Islet of Langerhans (tissue), 1 donor: ENCODE measurements around the gene ZNF561.
"Not testable (repeated sequence)": the region's sequence is repeated elsewhere in the genome, so short reads cannot be mapped to it uniquely, and the experiment has no call there.

Experiments
- FAIRE-seq: peaks from one replicate; lab custom pipeline; 2011; peaks lifted over from hg19 to GRCh38; lab: Jason Lieb, UNC

Gene ZNF561

DNA sequence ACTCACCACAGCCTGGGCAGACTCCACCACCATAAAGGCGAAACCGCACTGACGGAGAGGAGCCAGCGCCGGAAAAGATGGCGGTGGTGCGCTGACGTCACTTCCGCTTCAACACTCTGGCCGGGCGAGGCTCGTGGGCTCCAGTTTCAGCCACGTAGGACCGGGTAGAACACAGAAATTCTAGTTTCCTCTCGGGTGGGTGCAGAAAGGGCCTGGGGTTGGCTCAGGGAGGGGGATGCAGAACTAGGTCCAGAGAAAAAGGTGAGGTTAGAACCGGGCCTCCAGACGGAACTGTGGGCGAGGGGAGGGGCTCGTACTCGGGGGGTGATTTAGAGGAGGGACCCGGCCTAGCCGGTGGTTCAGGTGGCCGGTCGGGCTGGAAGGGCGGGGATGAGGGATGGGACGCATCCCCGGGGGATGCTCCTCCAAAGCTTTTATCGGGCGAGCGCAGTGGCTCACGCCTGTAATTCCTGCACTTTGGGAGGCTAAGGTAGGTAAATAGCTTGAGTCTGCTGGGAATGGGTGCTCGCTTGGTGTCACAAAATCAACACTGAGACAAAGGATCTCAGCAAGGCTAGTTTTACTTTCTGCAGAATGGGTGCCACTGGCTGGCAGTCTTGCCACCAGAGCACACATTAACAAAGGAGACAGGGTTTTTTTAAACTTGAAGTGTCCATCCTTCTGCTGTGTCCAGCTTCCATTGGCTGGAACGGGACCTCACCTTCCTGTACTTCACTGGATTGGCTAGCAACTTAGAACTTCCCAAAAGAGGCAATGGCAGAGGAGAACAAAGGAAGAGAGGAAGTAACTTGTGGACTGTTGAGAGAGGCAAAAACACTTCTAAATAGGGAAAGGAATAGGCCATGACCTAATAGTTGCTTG lies at the start of gene ZNF561:
ZNF561 (minus strand) TSS at position 77 of the 882 bp plus-strand sequence. CDS start 1,776 bp downstream, outside the sequence.
- no peak for FAIRE-seq

DNA sequence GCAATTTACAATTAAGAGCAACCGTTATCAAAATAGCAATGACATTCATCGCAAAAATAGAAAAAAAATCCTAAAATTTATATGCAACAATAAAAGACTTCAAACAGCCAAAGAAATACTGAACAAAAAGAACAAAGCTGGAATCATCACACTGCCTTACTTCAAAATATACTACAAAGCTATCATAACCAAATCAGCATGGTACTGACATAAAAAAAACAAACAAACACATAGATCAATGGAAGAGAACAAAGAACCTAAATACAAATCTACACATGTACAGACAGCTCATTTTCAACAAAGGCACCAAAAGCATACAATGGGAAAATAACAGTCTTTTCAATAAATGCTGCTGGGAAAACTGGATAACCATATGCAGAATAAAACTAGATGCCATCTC lies 47.5 kb upstream of the ZNF561 start:
- no peak for FAIRE-seq

DNA sequence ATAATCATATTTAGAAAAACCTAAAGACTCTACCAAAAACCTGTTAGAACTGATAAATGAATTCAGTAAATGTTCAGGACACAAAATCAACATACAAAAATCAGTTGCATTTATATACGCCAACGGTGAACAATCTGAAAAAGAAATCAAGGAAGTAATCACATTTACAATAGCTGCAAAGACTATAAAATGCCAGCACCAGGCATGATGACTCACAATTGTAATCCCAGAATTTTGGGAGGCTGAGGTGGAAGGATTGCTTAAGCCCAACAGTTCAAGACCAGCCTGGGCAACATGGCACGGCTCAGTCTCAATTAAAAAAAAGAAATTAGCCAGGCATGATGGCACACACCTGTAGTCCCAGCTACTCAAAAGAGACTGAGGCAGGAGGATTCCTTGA lies 46.9 kb upstream of the ZNF561 start:
- no peak for FAIRE-seq

DNA sequence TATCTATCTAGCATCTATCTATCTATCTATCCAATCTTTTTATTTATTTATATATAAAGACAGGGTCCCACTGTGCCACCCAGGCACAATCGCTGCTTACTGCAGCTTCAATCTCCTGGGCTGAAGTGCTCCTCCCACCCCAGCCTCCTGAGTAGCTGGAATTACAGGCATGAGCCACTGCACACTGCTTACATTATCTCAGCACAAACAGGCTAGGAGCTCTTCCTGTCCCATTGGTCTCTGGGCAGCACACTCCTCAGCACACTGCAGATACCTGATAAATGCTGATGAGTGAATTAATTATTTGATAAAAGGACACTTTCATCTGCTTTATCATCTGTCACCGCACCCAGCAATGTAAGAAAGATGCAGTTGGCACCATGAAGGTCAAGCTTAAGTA lies 37.7 kb upstream of the ZNF561 start:
- no peak for FAIRE-seq

DNA sequence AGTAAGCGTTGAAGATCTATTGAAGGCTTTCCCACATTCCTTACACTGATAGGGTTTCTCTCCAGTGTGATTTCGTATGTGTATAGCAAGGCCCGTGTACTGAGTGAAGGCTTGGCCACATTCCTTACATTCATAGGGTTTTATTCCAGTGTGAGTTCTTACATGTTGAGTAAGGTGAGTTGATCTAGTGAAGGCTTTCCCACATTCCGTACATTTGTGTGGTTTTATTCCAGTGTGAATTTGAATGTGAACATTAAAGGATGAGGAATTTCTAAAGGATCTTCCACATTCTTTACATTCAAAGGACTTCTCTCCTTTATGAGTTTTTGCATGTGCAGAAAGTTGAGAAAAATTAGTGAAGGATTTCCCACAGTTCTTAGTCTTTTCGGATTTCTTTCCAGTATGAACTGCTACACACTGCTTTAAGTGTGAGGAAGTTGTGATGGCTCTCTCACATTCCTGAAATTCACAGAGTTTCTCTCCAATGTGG lies 32.1 kb upstream of the ZNF561 start:
- FAIRE-seq: not testable (repeated sequence)

DNA sequence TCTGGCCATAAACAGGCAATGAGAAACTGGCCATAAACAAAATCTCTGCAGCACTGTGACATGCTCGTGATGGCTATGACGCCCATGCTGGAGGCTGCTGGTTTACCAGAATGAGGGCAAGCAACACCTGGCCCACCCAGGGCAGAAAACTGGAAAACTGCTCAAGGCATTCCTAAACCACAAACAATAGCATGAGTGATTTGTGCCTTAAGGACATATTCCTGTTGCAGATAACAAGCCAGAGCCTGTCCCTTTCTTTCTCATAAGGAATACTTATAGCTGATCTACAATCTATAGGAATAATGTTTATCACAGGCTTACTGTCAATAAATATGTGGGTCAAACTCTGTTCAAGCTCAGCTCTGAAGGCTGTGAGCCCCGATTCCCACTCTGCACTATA lies 30.4 kb upstream of the ZNF561 start:
- FAIRE-seq: not testable (repeated sequence)

DNA sequence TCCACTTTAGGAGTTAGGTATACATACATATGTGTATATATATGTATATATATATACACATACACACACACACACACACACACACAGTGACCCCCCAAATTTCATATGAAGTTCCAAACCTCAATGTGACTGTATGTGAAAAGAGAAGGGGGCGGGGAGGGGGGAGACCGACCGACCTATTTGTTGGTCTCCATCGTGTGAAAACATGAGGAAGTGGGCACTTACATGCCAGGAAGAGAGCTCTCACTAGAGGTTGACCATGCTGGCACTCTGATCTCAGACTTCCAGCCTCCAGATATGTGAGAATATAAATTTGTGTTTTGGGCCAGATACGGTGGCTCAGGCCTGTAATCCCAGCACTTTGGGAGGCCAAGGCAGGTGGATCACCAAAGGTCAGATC lies 29.3 kb upstream of the ZNF561 start:
- FAIRE-seq: no peak

DNA sequence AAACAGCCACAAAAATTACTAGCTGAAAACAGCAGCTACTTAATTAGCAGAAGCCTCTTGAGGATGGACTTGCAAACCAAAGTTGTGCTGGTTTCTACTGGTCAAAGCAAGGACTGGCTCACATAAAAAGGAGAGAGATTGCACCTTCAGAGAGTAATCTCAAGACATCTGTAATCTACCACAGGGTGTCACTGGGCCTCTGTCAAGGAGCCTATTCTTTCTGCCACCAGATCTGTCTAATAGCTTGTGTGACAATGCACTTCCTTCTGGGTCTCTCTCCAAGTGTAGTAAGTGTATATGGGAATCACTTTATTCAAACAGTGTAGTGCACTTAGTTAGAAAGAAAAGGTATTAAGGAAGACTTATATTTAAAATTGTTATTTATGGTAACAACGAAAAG lies 24.4 kb upstream of the ZNF561 start:
- no peak for FAIRE-seq

DNA sequence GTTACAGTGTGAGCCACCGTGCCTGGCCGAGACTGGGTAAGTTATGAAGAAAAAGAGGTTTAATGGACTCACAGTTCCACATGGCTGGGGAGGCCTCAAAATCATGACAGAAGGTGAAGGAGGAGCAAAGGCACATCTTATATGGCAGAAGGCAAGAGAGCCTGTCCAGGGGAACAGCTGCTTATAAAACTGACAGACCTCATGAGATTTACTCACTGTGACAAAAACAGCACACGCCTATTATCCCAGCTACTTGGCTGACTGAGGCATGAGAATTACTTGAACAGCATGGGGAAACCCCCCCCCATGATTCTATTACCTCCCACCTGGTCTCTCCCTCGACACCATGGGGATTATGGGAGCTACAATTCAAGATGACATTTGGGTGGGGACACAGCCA lies 23.4 kb upstream of the ZNF561 start:
- FAIRE-seq: no peak

DNA sequence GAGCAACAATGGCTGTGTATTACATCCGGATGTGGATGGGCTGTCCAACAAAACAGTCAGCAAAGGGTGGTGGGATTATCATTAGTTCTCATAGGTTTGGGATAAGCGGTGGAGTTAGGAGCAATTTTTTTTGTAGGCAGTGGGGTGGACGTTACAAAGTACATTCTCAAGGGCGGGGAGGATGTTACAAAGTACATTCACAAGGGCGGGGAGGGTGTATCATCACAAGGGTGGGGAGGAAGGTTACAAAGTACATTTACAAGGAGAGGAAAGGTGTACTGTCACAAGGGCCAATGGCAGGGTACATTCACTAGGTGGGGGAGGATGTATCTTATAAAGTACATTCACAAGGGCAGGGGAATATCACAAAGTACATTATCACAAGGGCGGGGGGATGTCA lies 20.8 kb upstream of the ZNF561 start:
- FAIRE-seq: no peak

DNA sequence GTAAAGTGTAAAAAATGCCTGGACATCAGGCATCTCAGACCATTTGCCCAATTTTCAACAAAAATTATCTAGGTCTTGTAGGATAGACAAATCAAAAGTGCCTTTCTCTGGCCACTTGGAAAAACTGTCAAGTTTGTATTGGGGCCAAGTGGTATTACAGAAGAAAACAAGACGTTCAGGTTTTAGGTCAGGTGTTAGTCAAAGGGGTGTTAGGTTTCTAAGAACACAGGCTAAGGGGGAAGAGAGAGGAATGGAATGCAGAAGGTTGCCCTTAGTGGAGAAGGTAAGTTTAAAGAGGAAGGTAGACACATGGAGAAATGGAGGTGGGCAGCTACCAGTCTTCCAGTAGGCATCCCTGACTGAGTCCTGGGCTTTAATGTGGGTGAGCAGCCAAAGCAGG lies 19.9 kb upstream of the ZNF561 start:
- no peak for FAIRE-seq

DNA sequence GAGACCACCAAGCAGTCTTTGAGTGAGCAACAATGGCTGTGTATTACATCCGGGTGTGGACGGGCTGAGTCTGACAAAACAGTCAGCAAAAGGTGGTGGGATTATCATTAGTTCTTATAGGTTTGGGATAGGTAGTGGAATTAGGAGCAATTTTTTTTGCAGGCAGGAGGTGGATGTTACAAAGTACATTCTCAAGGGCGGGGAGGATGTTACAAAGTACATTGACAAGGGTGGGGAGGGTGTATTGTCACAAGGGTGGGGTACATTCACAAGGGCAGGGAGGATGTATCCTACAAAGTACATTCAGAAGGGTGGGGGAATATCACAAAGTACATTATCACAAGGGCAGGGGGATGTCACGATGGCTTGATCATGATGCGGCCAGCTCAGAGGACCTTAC lies 15.0 kb upstream of the ZNF561 start:
- no peak for FAIRE-seq

DNA sequence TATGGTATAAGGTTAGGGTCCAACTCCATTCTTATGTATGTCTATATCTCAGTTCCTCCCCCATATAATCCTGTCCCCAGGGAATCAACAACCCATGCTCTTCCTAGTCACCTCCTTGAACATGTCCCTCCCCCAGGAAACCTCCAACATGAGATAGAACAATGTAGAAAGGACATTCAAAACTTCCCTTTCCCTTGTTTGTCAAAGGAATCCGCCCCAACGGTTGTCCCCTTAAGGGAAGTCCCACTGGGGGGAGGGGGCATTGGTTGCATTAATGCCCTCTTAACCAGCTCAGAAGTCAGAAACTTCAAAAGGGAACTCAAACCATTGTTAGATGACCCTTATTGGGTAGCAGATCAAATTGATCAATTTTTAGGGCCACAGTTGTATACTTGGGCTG lies 6.8 kb upstream of the ZNF561 start:
- FAIRE-seq: no peak

DNA sequence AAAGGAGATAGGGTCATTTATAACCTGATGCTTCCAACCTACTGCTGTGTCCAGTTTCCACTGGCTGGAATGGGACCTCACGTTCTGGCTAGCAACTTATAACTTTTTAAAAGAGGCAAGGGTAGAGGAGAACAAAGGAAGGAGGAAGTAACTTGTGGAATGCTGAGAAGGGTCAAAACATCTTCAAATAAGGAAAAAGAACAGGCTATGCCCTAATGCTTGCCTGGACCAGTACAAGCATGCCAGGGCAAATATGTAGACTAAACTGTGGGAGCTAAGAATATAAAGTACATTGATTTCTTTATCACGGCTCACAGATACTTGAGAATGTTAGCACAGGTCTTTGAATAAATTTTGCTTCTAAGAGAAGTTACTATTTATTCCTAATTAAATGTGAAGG lies 1.5 kb upstream of the ZNF561 start:
- FAIRE-seq: no peak

DNA sequence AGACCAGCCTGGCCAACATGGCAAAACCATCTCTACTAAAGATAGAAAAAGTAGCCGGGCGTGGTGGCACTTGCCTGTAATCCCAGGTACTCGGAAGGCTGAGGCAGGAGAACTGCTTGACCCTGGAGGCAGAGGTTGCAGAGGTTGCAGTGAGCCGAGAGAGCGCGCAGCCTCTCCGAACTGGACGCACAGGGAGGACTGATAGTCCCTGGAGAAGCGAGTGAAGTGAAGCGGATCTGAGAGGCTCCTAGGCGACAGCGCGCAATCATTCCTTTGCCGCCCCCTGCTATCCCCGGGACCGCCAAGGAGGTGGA lies 233 bp downstream of the ZNF561 start:
- no peak for FAIRE-seq

DNA sequence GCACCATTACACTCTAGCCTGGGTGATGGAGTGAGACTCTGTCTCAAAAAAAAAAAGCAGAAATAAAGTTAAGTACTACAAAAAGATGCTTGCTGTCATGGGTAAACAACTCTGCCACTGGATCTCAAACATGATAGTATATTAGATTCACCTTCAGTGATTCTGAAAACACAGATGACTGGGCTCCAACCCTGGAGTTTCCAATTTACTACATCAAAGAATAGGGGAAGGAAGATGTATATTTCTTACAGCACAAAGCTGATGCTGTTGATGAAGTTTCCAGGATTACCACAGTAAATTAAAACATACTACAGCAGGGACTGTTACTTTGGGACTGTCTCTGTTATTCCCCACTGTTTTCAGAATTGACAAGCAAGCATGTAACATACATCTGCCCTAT lies 5.2 kb downstream of the ZNF561 start:
- FAIRE-seq: no peak

DNA sequence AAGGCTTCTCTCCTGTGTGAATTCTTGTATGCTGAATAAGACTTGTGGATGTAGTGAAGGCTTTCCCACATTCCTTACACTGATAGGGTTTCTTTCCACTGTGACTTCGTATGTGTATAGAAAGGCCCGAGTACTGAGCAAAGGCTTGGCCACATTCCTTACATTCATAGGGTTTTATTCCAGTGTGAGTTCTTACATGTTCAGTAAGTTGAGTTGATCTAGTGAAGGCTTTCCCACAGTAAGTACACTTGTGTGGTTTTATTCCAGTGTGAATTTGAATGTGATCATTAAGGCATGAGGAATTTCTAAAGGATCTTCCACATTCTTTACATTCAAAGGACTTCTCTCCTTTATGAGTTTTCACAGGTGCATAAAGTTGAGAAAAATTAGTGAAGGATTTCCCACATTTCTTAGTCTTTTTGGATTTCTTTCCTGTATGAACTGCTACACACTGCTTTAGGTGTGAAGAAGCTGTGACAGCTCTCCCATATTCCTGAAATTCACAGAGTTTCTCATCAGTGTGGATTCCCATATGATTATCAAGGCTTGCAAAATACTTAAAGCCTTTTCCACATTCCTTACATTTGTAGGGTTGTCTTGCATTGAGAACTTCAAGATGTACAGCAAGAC lies 10.4 kb downstream of the ZNF561 start:
- FAIRE-seq: no peak

DNA sequence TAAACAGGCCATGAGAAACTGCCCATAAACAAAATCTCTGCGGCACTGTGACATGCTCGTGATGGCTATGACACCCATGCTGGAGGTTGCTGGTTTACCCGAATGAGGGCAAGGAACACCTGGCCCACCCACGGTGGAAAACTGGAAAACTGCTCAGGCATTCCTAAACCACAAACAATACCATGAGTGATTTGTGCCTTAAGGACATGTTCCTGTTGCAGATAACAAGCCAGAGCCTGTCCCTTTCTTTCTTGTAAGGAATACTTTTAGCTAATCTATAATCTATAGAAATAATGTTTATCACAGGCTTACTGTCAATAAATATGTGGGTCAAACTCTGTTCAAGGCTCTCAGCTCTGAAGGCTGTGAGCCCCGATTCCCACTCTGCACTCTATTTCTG lies 12.1 kb downstream of the ZNF561 start:
- FAIRE-seq: no peak

DNA sequence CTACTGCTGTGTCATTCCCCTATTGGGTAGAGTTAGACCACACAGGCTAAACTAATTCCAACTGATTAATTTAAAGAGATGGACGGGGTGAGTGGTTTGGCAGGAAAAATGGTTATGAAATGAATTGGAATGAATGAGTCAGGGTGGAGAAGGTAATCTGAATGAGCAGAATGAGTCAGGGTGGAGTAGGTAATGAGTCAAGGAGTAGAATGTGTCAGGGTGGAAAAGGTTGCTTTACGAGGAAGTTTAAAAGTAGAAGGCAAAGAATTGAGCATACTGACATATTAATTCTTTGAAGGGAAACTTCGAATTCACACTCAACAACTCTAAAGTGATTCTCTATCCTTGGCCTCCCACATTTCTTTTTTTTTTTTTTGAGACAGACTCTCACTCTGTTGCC lies 24.0 kb downstream of the ZNF561 start:
- FAIRE-seq: no peak

DNA sequence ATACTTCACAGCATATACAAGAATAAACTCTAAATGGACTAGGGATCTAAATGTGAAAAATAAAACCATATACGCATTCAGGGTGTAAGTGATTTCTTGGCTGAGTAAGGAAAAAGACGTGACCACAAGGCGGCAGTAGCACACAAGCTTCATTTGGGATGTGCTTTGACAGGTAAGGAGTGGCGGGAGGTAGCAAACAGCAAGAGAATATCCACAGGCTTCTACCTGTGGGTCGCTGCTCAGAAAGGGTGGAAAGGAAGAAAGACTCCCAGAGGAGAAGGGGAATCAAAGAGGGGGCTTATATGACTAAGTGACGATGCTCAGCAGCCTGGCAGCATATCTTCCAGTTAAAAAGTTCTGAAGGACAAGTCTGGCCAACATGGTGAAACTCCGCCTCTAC lies 34.3 kb downstream of the ZNF561 start:
- no peak for FAIRE-seq

DNA sequence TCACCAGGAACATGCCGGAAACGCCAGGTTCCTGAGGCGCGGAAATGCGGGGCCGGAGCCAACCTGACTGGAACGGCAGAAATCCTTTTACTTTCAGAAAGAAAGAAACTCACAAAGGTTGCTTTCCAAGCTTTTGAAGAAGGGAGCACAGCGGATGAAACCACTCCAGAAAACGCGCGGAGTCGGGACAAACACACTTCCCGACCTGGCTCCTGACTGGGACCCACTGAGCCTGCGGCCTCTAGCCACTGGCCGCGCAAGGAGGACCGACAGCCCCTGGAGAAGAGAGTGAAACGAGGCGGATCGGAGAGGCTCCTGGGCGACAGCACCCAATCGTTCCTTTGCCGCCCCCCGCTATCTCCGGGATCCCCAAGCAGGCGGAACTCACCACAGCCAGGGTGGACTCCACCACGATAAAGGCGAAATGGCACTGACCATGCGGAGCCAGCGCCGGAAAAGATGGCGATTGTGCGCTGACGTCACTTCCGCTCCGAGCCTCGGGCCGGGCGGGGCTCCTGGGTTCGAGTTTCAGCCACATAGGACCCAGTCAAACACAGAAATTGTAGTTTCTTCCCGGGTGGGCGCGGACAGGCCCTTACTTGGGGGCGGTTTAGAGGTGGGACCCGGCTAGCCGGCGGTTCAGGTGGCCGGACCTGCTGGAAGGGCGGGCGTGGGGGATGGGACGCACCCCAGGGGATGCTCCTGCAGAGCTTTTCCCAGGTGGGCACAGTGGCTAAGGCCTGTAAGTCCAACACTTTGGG lies 36.8 kb downstream of the ZNF561 start, which contains the start of gene ZNF121:
ZNF121 (minus strand) TSS at position 432 of the 761 bp plus-strand sequence. CDS start 16,407 bp downstream, outside the sequence.
- FAIRE-seq: no peak

DNA sequence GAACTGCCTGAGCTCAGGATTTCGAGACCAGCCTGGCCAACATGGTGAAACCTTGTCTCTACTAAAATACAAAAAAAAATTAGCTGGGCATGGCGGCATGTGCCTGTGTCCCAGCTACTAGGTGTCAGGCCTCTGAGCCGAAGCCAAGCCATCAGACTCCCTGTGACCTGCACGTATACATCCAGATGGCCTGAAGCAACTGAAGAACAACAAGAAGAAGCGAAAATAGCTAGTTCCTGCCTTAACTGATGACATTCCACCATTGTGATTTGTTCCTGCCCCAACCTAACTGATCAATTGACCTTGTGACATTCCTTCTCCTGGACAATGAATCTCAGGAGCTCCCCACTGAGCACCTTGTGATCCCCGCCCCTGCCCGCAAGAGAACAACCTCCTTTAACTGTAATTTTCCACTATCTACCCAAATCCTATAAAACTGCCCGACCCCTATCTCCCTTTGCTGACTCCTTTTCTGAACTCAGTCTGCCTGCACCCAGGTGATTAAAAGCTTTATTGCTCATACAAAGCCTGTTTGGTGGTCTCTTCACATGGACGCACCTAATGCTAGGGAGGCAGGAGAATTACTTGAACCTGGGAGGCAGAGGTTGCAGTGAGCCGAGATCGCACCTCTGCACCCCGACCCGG lies 38.8 kb downstream of the ZNF561 start:
- not testable (repeated sequence) for FAIRE-seq

DNA sequence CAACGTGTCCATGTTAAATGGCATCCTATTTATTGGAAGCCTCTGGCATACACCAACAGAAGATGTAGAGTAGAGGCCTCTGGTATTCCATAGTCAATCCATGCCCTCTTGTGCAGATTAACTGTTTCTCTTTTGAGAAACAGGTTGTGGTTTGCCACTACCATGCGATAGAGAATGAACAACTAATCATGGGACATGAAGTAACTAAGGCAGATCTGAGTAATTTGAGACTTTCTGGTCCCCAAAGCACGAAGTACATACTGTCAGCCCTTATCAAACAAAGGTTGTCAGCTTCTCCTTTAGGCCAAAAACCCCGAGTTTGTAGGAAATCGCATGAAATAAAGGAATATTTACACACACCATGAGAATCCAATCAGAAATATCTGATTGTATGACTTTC lies 40.3 kb downstream of the ZNF561 start:
- no peak for FAIRE-seq
